Measurements from ENCODE around the gene SURF1.

GRCh38 chr9:133366435-133366834, 10.1 kb upstream of the SURF1 start:
- TF ChIP-seq POLR2A (IDR thresholded peaks at IDR 0.05) (no peak), CTCF (IDR thresholded peaks at IDR 0.05) (no peak), EP300 (IDR thresholded peaks at IDR 0.05; ENCODE audit: low read depth) (no peak)
